RWPE1 (cell line): ENCODE data around the gene PRRX1.

Experiments
- CTCF ChIA-PET: fragments of 350-600 bp; sonication (Branson Sonifier 250); formaldehyde crosslinking; extraction: SDS; loops from one replicate; lab custom pipeline; 2021; lab: Yijun Ruan, JAX
- POLR2A ChIA-PET: fragments of 400-600 bp; formaldehyde crosslinking; extraction: SDS; loops from one replicate; lab custom pipeline; 2020; ENCODE audit warnings: antibody characterized with exemption; ENCODE audit not compliant: low non-redundant PET; lab: Yijun Ruan, JAX
- DNase-seq: peaks from one replicate; pipeline ENCODE4 v3.0.0; 2012; ENCODE audit warnings: low spot score
- H3K27ac ChIP-seq: fragments of 450-650 bp; 2 replicates; pipeline ENCODE4 v1.5.1; 2017
- CTCF ChIP-seq: fragments of 450-650 bp; conservative IDR thresholded peaks from 2 replicates; pipeline ENCODE4 v1.5.1; 2017; ENCODE audit warnings: low read depth, mild to moderate bottlenecking

The PRRX1 gene

GRCh38 chr1:170669107-170669445 lies 5.1 kb downstream of the PRRX1 start:
- POLR2A ChIA-PET, result no interaction called here
- CTCF ChIA-PET, result no interaction called here
- TF ChIP-seq CTCF, result no peak
- DNase-seq, result no peak
- no peak overlapping the region for H3K27ac ChIP-seq

GRCh38 chr1:170669586-170670530 lies 5.9 kb downstream of the PRRX1 start:
- ChIA-PET CTCF (no interaction called here), POLR2A (no interaction called here)
- H3K27ac ChIP-seq, result no peak overlapping the region
- no peak for TF ChIP-seq CTCF
- DNase-seq, result no peak

- H3K27ac ChIP-seq, result no peak overlapping the region
- no peak for DNase-seq
- TF ChIP-seq CTCF, result no peak
- ChIA-PET POLR2A (no interaction called here), CTCF (no interaction called here)
Measured at GRCh38 chr1:170670802-170671628, 7.1 kb downstream of the PRRX1 start.

GRCh38 chr1:170671629-170671963 lies 7.7 kb downstream of the PRRX1 start:
- ChIA-PET POLR2A (no interaction called here), CTCF (interaction anchor here (0.6 to 1.7 kb wide), 2 partner anchors 18 to 308 kb away, joined by 3 to 6 read pairs; no protein-coding TSS in a partner anchor)
- no peak overlapping the region for H3K27ac ChIP-seq
- no peak for DNase-seq
- no peak for TF ChIP-seq CTCF

- no peak overlapping the region for H3K27ac ChIP-seq
- no peak for TF ChIP-seq CTCF
- no peak for DNase-seq
- ChIA-PET POLR2A (no interaction called here), CTCF (interaction anchor here (0.6 to 1.7 kb wide), 2 partner anchors 17 to 308 kb away, joined by 3 to 6 read pairs; no protein-coding TSS in a partner anchor)
Measured at GRCh38 chr1:170672316-170672715, 8.4 kb downstream of the PRRX1 start.

GRCh38 chr1:170674239-170674638 lies 10.3 kb downstream of the PRRX1 start:
- ChIA-PET POLR2A (no interaction called here), CTCF (no interaction called here)
- no peak for TF ChIP-seq CTCF
- no peak for DNase-seq
- H3K27ac ChIP-seq, result no peak overlapping the region
